Measurements from ENCODE around the gene L3HYPDH.

Gene L3HYPDH

GRCh38 chr14:59483819-59484638 is at the start of gene L3HYPDH, which contains the start of gene JKAMP:
TSS of gene L3HYPDH (minus strand) at chr14:59484408. CDS start at chr14:59484316, 92 bp downstream.
TSS of gene JKAMP (plus strand) at chr14:59484517. CDS start at chr14:59484590, 73 bp downstream.
- peak; percentile 92 to 99 for DNase-seq (ENCODE audit: low spot score in 2 of 2)
- peaks cover 17% of the 10 kb centered on the region for H3K4me1 ChIP-seq
- H3K36me3 ChIP-seq (replicated peaks), result peaks cover 29% of the 10 kb centered on the region
- in situ Hi-C loops (cut with MboI; ENCODE audit: low sequenced_read_pairs), result no loop called here
- no peaks in the 10 kb centered on the region for H3K27me3 ChIP-seq (ENCODE audit: low read depth)
- peak within 1 kb of the TSS; percentile 82 for H3K4me3 ChIP-seq
- no peaks in the 10 kb centered on the region for H3K9me3 ChIP-seq

GRCh38 chr14:59532419-59532818 is 48.2 kb upstream of the L3HYPDH start:
- Histone ChIP-seq H3K9me3 (no peaks in the 10 kb centered on the region), H3K27me3 (ENCODE audit: low read depth) (peaks cover 5% of the 10 kb centered on the region; the same call in 1 of the 2 replicates), H3K4me1 (no peaks in the 10 kb centered on the region), H3K36me3 (replicated peaks) (no peaks in the 10 kb centered on the region), H3K4me3 (no peak overlapping the region)
- in situ Hi-C loops (cut with MboI; ENCODE audit: low sequenced_read_pairs), result no loop called here
- no peak for DNase-seq (ENCODE audit: low spot score in 2 of 2)

GRCh38 chr14:59530349-59530748 is 46.1 kb upstream of the L3HYPDH start:
- in situ Hi-C loops (cut with MboI; ENCODE audit: low sequenced_read_pairs), result no loop called here
- Histone ChIP-seq H3K9me3 (no peaks in the 10 kb centered on the region), H3K27me3 (ENCODE audit: low read depth) (peaks cover 7% of the 10 kb centered on the region; the same call in 1 of the 2 replicates), H3K36me3 (replicated peaks) (no peaks in the 10 kb centered on the region), H3K4me1 (no peaks in the 10 kb centered on the region), H3K4me3 (no peak overlapping the region)
- no peak for DNase-seq (ENCODE audit: low spot score in 2 of 2)

- H3K9me3 ChIP-seq, result no peaks in the 10 kb centered on the region
- H3K4me1 ChIP-seq, result no peaks in the 10 kb centered on the region
- no peak for DNase-seq (ENCODE audit: low spot score in 2 of 2)
- in situ Hi-C loops (cut with MboI; ENCODE audit: low sequenced_read_pairs), result no loop called here
- H3K27me3 ChIP-seq (ENCODE audit: low read depth), result peaks cover 7% of the 10 kb centered on the region; the same call in 1 of the 2 replicates
- H3K4me3 ChIP-seq, result no peak overlapping the region
- no peaks in the 10 kb centered on the region for H3K36me3 ChIP-seq (replicated peaks)
These were observed 45.0 kb upstream of the L3HYPDH start for GRCh38 chr14:59529189-59529588.

- no peak for DNase-seq (ENCODE audit: low spot score in 2 of 2)
- Histone ChIP-seq H3K4me1 (no peaks in the 10 kb centered on the region), H3K4me3 (no peak overlapping the region), H3K9me3 (no peaks in the 10 kb centered on the region), H3K36me3 (replicated peaks) (no peaks in the 10 kb centered on the region), H3K27me3 (ENCODE audit: low read depth) (0 out of 2 replicates have a peak, but pooled peaks cover 3% of the 10 kb centered on the region)
- in situ Hi-C loops (cut with MboI; ENCODE audit: low sequenced_read_pairs), result no loop called here
These were observed 36.0 kb upstream of the L3HYPDH start for GRCh38 chr14:59520224-59520623.

- Histone ChIP-seq H3K4me1 (no peaks in the 10 kb centered on the region), H3K4me3 (no peak overlapping the region), H3K36me3 (replicated peaks) (no peaks in the 10 kb centered on the region), H3K9me3 (no peaks in the 10 kb centered on the region), H3K27me3 (ENCODE audit: low read depth) (no peaks in the 10 kb centered on the region; the same call in 1 of the 2 replicates)
- in situ Hi-C loops (cut with MboI; ENCODE audit: low sequenced_read_pairs), result no loop called here
- peak; percentile 45 to 70 for DNase-seq (ENCODE audit: low spot score in 2 of 2)
These were observed 27.8 kb upstream of the L3HYPDH start for GRCh38 chr14:59511916-59512575.

- Histone ChIP-seq H3K9me3 (no peaks in the 10 kb centered on the region), H3K27me3 (ENCODE audit: low read depth) (no peaks in the 10 kb centered on the region; the same call in 1 of the 2 replicates), H3K36me3 (replicated peaks) (no peaks in the 10 kb centered on the region), H3K4me3 (no peak overlapping the region), H3K4me1 (no peaks in the 10 kb centered on the region)
- DNase-seq (ENCODE audit: low spot score in 2 of 2), result no peak
- in situ Hi-C loops (cut with MboI; ENCODE audit: low sequenced_read_pairs), result no loop called here
These were observed 26.8 kb upstream of the L3HYPDH start for GRCh38 chr14:59510966-59511365.

- H3K4me3 ChIP-seq, result no peak overlapping the region
- DNase-seq (ENCODE audit: low spot score in 2 of 2), result no peak
- in situ Hi-C loops (cut with MboI; ENCODE audit: low sequenced_read_pairs), result no loop called here
- no peaks in the 10 kb centered on the region for H3K4me1 ChIP-seq
- H3K9me3 ChIP-seq, result no peaks in the 10 kb centered on the region
- no peaks in the 10 kb centered on the region; the same call in 1 of the 2 replicates for H3K27me3 ChIP-seq (ENCODE audit: low read depth)
- no peaks in the 10 kb centered on the region for H3K36me3 ChIP-seq (replicated peaks)
These were observed 25.8 kb upstream of the L3HYPDH start for GRCh38 chr14:59510001-59510400.

GRCh38 chr14:59509101-59509500 is 24.9 kb upstream of the L3HYPDH start:
- Histone ChIP-seq H3K4me1 (no peaks in the 10 kb centered on the region), H3K27me3 (ENCODE audit: low read depth) (no peaks in the 10 kb centered on the region; the same call in 1 of the 2 replicates), H3K9me3 (no peaks in the 10 kb centered on the region), H3K4me3 (no peak overlapping the region), H3K36me3 (replicated peaks) (peaks cover 2% of the 10 kb centered on the region)
- DNase-seq (ENCODE audit: low spot score in 2 of 2), result no peak
- in situ Hi-C loops (cut with MboI; ENCODE audit: low sequenced_read_pairs), result no loop called here

GRCh38 chr14:59507752-59508103 is 23.5 kb upstream of the L3HYPDH start:
- Histone ChIP-seq H3K27me3 (ENCODE audit: low read depth) (no peaks in the 10 kb centered on the region; the same call in 1 of the 2 replicates), H3K4me3 (no peak overlapping the region), H3K9me3 (no peaks in the 10 kb centered on the region), H3K4me1 (no peaks in the 10 kb centered on the region), H3K36me3 (replicated peaks) (peaks cover 3% of the 10 kb centered on the region)
- in situ Hi-C loops (cut with MboI; ENCODE audit: low sequenced_read_pairs), result no loop called here
- no peak for DNase-seq (ENCODE audit: low spot score in 2 of 2)

GRCh38 chr14:59507063-59507751 is 23.0 kb upstream of the L3HYPDH start:
- H3K27me3 ChIP-seq (ENCODE audit: low read depth), result no peaks in the 10 kb centered on the region; the same call in 1 of the 2 replicates
- no peaks in the 10 kb centered on the region for H3K4me1 ChIP-seq
- H3K9me3 ChIP-seq, result no peaks in the 10 kb centered on the region
- H3K36me3 ChIP-seq (replicated peaks), result peaks cover 3% of the 10 kb centered on the region
- no peak overlapping the region for H3K4me3 ChIP-seq
- peak; percentile 53 to 83 for DNase-seq (ENCODE audit: low spot score in 2 of 2)
- in situ Hi-C loops (cut with MboI; ENCODE audit: low sequenced_read_pairs), result no loop called here

GRCh38 chr14:59503256-59503655 is 19.0 kb upstream of the L3HYPDH start:
- H3K36me3 ChIP-seq (replicated peaks), result peaks cover 10% of the 10 kb centered on the region

GRCh38 chr14:59500732-59501131 is 16.5 kb upstream of the L3HYPDH start:
- in situ Hi-C loops (cut with MboI; ENCODE audit: low sequenced_read_pairs), result no loop called here
- no peak for DNase-seq (ENCODE audit: low spot score in 2 of 2)
- no peaks in the 10 kb centered on the region for H3K4me1 ChIP-seq
- H3K4me3 ChIP-seq, result no peak overlapping the region
- H3K9me3 ChIP-seq, result no peaks in the 10 kb centered on the region
- H3K36me3 ChIP-seq (replicated peaks), result peaks cover 14% of the 10 kb centered on the region
- H3K27me3 ChIP-seq (ENCODE audit: low read depth), result no peaks in the 10 kb centered on the region

More at GRCh38 chr14:59503256-59503655, 19.0 kb upstream of the L3HYPDH start:
- Histone ChIP-seq H3K9me3 (no peaks in the 10 kb centered on the region), H3K4me1 (no peaks in the 10 kb centered on the region), H3K4me3 (no peak overlapping the region), H3K27me3 (ENCODE audit: low read depth) (no peaks in the 10 kb centered on the region)
- no peak for DNase-seq (ENCODE audit: low spot score in 2 of 2)
- in situ Hi-C loops (cut with MboI; ENCODE audit: low sequenced_read_pairs), result no loop called here

All from HAP-1 (cell line).